Measurements from ENCODE around the gene TRIB2.

TRIB2 gene

DNA sequence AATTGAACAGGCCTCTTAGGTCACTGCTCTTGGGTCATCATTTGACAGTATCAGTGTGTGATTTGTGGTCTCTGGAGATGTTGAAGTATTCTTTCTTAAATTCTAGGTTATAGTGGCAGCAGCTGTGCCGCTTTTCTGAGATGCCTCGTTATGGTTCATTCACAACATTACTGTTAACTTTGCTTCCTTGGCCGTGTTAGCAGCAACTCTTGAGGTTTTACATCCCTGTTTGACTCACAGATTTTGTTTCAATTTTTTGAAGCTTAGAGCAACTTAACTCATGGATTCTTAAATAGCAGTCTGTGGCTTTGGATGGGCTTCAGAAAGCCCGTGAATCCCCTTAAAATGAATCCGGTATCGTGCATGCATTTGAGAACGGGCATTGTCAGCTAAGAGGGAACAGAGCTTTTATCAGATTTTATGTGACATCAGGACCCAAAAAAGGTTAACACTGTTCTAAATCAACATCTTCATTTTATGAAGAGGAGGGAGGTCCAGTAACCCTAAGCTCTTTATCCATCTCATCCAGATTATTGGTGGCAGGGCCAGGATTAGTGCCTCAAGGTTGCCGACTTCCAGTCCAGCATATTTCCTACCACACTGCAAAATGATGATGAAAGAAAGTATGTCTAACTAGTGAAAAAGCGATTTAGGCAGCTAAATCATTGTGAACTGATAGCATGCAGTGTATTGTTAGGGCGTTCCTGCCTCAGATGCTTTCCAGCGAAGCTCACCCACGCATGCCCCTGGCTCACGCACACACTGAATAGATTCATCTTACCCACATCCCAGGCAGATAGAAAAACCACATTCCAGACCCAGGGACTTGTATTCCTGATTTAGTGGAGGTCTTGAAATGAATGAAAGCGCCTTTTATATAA, 5.1 kb downstream of the TRIB2 start:
- DNase-seq: no peak

DNA sequence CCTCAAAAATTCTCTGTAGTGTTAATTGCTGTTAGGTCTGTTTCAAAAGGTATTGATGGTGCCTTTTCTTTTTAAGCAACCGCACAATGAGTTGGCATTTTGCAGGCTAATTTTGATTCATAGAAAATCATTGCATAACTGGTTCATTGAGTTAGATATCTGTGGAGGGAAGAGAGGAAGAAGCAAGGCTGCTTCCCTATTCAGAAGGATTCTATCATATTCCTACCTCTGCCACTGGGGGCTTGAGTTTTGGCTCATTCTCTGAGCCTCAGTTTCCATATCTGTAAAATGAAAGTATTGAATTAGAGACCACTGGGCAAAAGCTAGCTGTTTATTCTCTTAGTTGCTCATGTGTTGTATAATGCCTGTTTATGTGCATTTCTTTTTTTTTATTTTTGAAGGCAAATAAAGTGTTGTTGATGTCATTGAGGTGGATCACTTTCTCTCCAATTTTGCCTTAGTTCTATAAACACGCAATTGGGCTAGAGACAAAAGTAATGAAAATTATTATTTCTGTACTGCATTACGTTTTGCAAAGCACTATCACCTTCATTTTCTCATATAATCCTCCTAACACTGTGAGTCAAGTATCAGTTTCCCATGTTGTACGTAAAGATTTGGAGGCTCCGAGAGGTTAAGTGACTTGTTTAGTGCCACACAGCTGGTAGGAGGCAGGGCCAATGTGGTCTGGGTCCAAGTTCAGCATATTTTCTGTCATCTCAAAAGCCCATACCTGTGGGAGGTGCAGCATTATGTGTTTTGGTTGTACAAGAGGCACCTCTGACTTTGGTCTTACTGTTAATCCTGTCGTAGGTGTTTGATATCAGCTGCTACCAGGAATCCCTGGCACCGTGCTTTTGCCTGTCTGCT, 5.9 kb downstream of the TRIB2 start:
- DNase-seq: peak; percentile 78

DNA sequence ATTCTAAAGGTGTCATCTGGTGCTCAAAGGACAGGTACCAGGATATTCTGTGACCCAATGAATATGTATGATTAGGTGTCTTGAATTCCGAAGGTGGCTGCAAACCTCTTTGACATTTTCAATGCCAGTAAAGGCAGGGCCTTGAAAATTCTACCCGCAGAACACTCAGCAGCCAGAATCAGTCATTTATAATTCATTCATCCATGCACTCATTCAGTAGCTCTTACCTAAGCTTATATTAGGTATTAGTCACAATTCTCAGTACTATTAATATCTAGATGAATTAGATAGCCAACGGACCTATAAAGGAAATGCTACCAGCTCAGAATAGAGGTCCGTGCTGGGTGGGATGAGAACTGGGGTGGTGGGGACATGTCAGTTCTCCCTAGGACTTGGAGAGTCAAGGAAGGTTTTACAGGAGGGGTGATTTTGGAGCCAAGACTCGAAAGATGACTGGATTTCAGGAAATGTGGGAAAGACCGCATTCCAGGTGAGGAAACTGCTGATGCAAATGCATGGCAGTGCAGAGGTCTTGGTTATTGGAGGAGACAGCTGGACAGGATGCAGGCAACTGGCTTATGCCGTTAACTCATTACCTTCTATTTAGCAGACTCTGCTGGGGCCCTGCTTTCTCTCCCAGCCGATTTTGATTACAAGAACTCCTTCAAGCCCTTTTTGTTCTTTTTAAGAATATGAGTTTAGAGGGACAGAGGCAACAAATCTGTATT, 7.2 kb downstream of the TRIB2 start:
- no peak for DNase-seq

DNA sequence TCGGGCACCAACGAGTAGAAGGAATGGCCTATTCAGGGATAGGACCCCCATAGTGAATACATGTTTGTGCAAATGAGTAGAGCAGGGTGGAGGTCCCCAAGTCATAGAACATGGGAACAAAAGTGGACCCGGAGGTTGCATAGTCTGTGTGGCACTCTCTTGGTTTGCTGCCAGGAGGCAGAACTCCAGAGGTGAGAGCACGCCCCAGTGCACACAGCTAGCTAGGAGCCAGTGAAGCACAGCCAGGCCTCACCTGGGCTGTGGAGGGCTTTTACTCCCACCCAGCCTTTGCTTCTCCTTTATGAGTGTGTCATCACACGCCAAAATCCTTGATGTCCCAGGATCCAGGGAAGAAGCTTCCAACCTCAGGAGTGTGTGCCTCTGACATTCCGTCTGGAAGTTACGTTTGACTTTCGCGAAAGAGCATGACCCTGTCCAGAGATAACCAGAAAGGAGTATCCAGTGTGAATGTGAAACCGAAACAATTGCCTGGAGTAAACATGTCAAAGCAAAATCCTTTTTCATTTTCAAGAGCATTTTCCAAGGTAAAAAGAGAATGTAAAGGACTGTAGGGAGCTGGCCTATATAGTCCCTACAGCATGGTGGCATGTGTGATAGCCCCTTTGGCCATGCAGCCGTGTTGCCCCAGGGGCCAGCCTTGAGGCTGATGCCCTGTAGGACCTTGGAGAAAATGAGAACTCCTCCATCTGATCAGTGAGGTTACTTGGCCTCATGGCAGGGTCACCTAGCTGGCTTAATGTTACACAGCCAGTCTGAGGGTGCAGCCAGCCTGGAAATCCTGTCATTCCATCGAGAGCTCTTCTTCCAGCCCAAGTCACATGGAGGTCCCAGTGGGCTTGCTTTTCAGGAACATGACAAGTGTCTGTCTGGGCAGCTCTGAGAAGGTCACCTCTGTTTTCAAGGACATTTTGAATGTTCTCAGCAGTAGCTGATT, 8.8 kb downstream of the TRIB2 start:
- DNase-seq: no peak

DNA sequence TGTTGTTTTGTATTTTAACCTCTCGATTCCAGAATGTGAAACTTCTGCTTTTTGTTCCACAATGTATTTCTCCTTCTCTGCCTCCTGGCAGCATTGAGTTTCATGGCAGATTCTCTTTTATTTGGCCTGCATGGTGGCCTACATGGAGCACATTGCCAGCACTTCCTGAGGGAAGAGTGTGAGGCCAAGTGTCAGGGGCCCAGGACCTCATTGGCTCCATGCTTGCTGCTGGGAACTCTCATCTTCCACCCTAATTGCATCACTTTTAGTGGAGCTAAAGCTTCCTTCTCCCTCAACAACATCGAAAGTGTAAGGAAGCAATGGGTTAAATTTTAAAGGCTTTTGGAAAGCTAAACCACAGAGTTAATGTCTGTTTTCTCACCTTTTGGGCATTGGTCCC, 9.5 kb downstream of the TRIB2 start:
- no peak for DNase-seq

DNA sequence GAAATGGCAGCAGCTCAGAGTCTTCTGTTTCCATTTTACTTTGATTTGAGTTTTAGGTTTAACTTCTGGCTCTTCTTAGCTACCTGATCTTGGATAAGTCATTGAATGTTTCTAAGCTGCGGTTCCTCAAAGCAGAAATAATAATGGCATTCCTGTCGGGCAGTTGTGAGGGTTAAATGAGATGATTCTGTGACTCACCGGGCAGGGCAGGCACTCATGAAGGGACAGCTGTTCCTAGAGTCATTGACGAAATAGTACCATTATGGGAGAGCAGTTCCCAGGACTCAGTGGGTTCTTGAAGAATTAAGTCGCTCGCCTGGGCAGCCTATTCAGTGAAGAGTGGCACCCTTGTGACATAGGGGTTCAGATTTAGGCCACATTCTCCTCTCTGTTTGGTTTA, 10.3 kb downstream of the TRIB2 start:
- no peak for DNase-seq

DNA sequence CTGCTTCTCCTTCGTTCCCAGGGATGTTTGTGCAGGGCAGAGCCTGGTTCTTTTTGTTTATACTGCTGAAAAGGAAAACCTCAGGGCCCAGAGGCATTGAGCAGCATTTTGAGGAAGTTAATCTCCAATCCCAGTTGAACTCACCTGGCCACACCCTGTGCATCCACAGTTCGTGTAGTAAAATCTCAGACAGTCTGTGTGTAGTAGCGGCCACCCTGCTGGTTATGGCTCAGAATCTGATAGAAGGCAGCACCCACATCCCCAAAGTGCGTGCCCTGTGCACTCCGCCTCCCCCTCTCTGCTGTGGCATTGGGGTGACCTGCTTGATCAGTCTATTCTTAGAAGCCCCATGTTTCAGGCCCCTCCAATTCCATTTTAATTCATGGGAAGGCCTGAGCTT, 10.9 kb downstream of the TRIB2 start:
- no peak for DNase-seq

DNA sequence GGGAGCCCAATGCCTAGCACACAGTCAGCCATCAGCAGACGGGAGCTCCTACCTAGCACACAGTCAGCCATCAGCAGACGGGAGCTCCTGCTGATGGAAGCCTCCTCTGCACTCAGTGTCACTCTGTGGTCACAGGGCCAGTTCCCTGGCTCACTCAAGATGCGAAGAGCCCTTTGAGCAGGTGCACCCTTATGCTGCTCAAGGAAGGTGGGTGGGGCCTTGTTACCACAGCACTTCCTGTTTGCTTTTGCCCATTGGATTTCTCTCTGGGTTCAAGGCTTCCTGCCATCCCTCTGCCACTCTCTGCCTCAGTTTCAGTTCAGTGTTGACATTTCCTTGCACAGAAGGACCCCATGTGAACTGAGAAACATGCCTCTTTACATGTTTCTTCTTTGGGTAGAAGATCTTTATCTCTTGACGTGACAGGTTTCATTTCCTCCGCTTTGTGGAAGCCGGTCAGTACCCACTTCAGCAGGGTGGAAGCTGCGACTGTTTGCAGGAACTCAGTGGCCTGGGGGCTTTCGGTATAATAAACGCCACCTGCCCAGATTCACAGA, 11.6 kb downstream of the TRIB2 start:
- no peak for DNase-seq

DNA sequence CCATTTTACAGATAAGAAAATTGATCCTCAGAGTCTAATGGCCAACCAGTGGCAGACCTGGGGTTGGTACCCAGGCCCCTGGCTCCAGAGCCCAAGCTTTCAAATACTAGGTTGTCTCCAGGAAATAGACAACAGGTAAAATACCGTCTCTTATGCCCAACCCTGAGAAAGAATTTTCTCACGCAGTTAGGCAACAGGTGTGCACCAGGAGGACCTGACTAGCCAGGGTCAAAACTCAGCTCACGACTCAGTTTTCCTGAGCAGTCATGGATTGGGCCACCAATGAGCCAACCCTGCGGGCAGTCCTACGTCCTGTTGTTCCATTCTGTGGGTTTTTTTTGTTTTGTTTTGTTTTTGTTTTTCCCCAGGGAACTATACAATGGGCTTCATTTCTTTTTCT, 13.5 kb downstream of the TRIB2 start:
- DNase-seq: no peak

DNA sequence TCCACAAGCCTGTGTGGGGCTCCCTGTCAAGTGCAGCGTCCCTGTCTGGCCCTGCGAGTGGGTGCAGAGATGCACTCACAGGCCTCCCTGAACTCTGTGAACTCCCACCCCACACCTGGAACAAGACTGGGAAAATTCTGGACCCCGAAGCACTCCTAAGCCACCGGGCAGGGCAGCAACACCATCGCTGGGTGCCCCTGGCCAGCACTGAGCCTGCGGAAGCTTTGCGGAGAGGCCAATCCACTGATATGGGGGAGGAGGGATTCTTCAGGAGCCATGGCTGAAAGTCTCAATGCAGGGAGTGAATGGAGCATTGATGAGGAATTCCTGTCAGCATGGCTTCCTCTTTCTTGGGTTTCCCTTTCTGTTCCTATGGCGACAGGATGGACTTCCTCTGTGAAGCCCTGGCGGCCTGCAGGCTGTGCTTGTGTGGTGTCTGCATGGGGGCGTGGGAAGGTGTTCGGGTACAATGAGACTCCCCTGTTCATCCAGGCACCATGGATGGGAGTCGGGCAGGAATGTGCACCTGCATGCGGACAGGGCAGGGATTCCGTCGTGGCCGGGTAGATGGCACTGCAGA, 15.1 kb downstream of the TRIB2 start:
- peak; percentile 76 for DNase-seq

DNA sequence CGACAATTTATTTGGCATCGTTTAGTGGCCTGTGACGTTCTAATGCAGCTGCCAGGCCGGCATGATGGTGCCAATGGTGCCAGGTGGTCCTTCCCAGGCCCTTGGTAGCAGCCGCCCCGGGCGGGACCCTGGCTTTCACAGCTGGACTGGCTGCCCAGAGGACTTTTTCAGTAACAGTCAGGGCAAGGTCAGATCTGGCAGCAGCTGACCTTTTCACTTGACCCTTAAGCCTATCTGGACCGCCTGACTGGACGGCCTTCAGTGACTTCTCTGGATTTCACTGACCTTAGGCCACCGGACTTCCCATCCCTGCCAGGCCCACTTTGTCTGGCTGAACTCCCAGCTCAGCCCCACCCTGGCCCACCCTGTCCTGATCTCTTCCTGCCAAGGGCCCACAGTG, 15.9 kb downstream of the TRIB2 start:
- DNase-seq: no peak

DNA sequence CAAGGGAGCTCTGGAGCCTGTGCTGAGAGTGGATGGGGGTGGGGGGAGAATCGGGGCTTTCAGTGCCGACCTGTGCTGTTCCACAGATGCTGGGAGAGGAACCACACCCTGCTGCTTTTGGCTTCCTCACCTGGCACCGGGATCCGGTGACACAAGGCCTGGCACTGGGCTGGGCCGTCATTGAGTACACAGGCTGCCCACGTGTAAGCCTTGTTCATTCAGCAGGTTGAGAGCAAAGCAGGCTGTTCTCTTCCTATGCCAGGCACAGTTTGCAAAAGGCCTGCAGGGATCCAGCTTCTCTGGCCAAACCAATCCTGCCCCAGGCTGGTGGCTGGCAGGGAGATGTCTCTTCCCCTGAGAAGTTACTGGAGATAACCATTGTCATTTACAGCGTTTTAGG, 17.1 kb downstream of the TRIB2 start:
- DNase-seq: no peak

DNA sequence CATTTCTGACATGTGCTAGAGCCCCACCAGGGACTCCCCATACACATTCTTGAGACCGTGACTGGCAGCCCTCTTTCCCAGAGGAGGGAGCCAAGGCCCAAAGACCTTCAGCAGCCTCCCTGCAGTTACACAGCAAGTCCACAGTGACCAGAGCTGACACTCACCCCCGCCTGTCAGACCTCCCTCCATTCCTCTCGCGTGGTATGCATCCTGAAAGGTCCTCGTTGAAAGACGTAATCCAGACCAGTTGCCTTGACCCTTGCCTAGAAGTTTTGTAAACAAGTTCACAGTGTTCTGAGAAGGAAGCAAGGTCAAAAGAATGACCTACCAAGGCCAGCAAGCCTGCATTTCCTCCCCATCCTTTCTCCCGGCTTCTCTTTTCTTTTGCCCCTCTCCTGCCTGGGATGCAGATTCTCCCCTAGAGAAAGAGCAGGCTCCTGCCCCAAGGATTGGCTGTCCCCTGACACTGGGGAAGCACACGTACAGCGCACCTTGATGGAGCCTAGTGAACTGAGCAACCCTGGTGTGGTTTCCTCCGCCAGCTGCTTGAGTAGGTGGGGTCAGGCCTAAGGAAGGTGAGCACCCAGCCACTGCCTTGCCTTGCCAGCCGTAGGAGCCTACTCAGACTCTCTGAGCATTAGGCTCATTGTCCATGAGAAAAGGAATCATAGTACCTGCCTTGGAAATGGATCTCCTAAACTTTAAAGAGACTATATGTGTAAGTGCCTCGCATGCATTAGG, 18.3 kb downstream of the TRIB2 start:
- DNase-seq: no peak

DNA sequence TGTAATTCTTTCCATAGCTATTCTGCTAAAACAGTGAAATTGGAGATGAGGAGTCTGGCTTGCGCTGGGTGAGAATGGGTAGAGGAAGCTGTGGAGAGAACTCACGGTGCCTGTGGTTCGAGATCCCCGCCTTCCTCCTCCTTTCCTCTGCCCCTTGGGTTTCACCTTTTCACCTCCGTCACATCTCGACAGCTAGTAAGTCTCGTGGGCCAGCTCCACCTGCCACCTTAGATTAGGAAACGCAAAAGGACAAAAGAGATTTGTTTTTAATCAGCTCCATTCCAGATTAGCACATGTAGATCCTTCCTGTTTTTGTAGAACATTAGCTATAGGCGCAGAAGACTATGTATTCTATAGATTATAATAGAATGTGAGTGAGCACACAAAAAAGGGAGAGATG, 20.6 kb downstream of the TRIB2 start:
- no peak for DNase-seq

DNA sequence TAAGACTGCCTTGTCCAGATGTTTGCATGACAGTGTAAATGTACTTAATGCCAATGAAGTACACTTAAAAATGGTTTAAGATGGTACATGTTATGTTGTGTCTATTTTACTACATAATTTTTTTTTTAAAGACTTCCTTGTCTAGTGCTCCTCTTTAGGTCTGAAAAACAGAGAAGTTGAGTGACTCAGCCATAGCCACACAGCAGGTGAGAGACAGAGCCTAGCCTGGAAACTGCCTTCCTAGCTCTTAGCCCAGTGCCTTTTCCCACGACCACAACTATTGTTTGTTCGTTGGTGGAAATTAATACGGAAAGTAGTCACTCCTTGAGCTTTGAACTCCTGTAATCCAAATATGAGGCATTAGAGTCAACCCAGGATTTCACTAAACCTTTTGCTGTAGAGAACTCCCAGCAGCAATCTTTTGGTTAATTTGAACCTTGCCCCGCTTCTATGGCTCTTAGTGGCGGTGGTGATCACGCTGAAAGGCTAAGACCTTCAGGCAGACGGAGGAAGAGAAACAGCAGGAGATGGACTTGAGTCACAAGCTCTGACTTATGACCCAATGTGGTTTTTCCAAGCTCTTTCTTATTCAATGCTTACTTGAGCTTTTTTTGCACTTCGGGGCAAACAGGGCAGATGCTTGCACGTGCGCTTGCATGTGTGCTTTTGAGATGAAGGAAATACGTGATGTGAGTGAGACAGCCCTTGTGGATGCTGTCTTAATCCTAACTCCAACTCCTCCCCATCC, 21.2 kb downstream of the TRIB2 start:
- peak; percentile 27 for DNase-seq

DNA sequence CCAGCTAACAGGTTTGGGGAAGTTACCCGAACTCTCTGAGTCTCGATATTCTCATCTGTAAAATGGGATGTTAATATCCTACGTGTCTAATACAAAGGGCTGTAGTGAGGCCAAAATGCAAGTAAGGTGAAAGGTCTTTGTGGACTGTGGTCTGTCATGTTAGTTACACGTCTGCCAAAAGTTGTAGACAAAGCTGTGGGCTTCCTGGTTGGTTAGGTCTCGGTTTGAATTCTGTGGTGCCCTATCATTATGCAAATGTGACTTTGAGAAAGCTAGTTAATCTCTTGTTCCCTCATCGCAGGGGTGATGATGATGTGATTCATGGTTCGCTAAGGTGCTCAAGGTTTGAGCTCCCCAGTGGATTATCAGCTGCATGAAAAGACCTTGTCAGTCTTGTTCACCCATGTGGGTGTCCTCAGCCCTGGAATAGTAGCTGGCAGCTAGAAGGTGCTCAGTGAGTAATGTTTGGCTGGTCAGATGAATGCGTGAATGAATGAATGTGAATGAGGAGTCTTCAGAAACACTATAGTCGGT, 23.1 kb downstream of the TRIB2 start:
- DNase-seq: no peak

DNA sequence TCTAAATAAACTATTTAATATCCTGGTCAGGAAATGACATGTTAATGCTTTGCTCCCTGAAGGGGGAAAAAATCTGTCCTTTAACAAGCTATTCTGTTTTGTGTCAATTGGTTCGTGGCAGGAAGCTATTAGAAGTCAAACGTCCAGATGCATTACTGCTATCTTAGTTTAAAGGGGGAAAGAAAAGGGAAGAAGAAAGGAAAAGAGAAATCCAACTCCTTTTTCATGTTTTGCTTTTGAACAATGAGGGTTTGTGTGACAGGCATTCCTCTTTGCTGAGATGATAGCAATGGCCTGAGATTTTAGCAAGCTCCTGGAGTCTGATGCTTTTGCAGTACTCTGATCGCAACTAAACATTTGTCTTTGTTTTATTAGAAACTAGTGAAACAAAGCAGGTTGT, 24.6 kb downstream of the TRIB2 start:
- DNase-seq: no peak

DNA sequence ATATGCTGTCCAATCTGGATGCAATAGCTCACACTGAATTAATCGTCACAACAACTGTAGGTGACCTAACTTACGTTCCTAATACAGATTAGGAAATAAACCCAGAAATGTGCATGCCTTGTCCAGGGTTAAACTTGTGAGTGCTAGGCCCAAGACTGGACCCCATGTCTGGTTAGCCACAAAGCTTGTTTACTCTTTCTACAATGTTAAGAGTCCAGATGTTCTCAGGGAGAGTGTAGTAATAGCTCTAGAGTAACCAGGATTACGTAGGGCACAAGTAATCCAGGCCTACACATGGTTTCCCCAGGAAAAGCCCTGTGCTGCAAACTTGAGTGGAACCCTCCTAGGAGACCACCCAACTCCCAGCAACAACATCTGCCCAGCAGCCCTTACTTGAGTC, 26.2 kb downstream of the TRIB2 start:
- DNase-seq: no peak

DNA sequence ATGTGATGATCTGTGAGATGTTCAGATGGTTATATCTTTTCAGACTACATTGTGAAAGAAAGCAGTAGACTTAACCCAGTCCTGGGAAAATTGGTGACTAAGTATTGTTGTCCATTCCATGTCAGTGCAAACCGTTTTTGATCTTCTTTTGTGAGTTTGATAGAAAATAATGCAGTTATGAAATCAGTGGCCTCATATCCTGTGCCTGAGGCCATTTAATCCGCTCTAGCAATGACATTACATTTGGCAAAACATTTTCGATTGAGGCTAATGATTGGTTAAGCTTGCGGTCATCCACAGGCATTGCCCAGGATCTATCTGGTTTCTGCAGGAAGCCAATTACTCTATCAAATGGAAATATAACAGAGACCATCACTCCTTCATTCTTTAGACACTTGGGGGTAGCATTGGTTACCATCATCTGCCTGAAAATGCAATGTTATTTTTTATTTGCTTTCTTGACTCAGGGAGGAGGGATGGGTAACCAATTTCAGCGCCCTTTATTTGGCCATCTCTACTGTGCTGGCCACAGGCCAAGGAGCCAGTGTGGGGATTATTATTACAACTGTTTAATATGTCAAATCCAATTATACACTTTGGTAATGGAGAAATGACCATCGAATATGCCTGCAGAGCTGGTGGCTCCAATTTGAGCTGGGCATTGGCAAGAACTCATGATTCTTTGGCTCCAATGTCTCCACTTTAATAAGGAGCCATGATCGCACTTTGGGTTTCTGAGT, 33.6 kb downstream of the TRIB2 start:
- no peak for DNase-seq
